GM21737 (cell line): ENCODE measurements around the gene CLASP1.
"Not testable (repeated sequence)": the region's sequence is repeated elsewhere in the genome, so short reads cannot be mapped to it uniquely, and the experiment has no call there.

Experiments used
- ATAC-seq: cut with Tn5 transposase; IDR thresholded peaks from one replicate; pipeline ENCODE4 v1.9.1; 2021; ENCODE audit warnings: mild to moderate bottlenecking, moderate library complexity; ENCODE audit not compliant: unreplicated experiment

CLASP1 gene

DNA sequence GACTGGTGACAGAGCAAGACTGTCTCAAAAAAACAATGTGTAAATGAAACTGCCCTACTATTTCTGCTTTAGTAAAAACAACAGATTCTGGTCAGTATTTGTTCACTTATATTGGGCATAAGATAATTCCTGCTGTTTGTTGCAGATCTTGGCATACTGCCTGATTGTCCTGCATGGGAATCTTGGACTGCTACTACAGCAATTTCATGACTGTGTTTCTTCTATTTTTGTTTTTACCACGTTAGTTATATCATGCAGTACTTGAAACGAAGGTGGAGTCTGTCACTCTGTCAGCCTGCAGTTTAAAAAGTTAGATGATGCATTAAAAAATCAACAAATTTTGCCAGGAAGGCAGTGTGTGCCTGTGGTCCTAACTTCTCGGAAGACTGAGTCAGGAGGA, 14.2 kb upstream of the CLASP1 start:
- ATAC-seq = no peak

DNA sequence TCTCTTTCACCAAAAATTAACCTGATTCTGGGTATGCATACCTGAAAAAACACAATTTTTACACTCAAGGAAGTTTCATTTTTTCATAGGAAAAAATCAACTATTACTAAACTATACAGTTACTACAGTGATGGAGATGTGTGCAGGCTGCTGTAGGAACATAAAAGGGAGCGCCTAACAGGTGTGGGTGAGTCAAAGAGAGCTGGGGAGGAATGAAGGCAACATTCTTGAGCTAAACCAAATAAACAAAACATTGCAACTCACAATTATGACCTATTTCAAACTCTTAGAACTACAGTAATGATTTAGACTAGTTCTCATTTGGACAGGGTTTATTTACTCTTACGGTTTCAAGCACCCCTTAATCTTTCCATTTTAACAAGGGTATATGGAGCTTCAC, 13.4 kb upstream of the CLASP1 start:
- no peak for ATAC-seq

DNA sequence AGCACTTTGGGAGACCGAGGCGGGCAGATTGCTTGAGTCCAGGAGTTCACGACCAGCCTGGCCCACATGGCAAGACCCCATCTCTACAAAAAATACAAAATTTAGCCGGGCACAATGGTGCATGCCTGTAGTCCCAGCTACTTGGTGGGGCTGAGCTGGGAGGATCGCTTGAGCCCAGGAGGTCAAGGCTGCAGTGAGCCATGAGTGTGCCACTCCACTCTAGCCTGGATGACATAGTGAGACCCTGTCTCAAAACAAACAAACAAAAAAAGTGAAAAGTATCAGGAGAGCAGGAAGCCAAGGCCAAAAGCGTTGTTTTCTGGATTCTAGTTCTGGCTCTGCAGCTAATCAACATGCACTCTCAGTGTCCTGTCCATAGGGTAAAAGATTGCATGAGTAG, 10.7 kb upstream of the CLASP1 start:
- no peak for ATAC-seq

DNA sequence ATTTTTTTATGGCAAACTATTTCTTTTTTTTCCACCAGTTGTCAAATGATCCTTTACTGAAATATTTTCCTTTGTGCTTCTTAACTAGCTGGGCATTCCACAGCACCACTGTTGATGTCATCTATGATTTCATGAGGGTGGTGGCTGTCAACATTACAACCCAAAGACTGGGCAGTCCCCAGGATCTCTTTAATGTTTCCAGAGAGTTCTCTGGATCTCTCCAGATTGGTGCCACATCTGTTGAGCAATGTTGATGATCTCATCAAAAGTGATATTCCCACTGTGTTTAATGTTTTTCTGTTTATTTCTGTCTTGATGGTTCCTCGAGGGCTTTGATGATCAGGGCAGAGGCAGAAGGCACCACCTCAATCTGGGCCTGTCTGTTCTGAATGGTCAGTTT, 9.1 kb upstream of the CLASP1 start:
- ATAC-seq = not testable (repeated sequence)

DNA sequence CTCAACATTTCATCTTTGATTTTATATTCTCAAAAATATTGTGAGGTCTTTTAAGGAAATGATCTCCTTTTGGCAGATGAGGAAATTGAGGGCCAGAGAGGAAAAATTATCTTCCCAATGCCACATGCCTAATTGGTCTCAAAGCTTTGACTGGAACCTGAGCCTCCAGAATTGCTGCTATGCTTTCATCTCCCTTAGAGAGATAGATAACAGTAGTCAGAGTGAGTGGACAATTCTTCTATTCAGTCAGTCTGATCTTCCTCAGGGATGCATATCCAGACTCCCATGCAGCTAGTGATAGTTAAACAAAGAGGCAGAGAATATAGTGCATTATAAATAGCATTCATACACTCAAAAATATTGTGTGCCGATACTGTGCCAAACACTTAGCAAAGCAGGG, 3.8 kb upstream of the CLASP1 start:
- no peak for ATAC-seq

DNA sequence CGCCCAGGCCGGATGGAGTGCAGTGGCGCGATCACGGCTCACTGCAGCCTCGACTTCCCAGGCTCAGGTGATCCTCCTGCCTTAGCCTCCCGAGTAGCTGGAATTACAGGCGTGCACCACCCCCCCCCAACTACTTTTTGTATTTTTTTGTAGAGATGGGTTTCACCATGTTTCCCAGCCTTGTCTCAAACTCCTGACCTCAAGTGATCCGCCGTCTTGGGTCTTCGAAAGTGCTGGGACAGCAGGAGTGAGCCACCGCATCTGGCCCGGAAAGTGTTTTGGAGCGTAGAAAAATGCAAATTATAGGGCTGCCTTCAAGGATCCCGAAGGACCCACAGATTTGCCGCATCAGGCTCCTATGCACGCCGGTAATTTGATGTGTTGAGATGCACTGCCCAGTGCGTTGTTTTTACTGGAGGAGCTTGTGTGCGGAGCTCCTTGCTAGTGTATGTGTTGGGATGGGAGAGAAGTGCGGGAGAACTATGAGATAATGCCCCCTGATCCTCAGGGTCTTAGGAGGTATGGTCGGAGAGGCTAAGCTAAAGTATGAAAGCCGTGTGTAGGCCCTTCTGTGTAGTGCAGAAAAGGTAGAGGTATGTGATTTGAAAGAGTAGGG, 1.2 kb upstream of the CLASP1 start:
- peak; percentile 1 for ATAC-seq

DNA sequence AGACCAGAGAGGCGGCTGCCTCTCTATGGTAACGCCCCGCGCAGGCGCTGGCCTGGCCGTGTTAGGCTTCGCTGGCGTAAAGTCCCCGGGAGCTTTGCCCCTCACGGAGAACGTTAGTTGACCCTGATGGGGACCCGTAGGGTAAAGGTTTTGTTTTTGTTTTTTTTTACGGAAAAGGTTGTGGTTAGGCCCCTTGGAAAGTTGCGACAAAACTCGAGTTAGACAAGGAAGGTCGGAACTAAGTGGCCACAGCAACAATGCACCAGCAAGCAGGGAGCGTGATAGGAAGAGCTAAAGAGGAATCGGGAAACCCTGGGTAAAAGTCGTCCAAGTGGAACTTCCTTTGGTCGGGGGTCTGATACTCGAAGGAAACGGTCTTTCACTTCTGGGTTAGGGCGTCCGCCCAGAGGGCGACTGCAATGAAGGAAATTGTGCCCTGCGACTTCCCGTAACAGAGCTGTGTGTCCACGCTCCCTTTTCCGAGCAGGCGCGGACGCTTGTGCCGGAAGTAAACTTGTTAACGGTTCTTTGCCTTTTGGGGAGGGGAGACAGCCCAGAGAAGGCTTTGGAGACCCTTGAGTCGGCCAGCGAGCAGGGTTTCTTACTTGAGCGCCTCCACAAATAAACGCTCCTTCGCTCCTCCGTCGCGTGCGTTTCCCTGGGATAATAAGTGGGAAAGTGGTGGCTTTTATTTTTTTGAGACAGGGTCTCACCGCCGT, 493 bp upstream of the CLASP1 start:
- peak; percentile 83 for ATAC-seq

DNA sequence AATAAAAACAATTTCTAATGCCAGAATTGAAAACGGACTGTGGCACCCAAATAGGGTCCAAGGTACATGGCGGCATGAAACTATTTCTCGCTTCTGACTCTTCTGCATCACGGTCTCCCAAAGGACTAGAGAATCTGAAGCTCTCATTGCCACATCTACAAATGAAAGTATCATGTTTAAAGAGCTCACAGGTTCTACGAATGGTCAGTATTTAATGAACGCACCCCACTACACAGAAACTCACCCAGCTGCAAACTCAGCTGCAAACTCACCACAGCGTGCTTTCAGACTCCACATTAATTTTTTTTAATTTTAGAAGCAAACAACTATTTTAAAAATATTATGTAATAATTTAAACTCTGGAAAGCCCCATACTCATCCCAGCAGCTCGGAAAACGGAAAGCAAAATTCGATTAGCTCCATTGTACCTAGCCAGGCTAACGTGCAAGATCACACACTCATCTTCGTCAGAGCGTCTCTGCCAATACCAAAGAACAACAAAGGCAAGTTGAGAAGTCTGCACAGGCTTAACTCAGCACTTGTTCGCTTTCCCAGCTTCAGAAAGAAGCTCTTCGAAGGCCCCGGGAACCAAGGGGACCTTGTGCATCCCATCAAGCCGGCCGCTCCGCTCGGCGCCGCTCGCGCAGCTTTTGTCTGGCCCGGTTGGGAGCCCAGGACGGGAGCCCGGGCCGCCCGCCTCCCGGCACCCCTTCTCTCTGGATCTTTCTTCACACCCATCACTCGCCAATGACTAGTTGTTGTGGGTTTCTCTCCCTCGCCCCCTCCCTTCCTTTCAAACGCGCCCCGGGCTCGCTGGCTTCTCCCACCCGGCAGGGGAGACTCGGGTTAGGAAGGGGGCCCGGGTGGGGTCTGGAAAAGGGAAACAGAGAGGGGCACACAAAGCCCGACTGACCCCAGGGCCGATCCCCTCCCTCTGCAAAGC, 785 bp downstream of the CLASP1 start:
- no peak for ATAC-seq

GRCh38 chr2:121647396-121647795, 1.9 kb downstream of the CLASP1 start:
- no peak for ATAC-seq

DNA sequence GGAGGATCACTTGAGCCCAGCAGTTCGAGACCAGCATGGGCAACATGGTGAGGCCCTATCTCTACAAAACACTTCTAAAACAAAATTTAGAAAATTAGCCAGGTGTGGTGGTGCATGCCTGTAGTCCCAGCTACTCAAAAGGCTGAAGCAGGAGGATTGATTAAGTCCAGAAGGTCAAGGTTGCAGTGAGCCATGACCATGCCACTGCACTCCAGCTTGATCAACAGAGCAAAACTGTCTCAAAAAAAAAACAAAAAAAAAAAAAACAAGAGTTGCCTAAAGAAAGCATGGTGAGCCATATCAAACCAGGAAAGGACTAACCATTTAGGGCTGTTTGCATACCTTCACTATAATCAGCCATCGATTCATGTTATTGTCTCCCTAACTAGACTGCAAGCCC, 4.5 kb downstream of the CLASP1 start:
- no peak for ATAC-seq

GRCh38 chr2:121643877-121644276, 5.4 kb downstream of the CLASP1 start:
- no peak for ATAC-seq

DNA sequence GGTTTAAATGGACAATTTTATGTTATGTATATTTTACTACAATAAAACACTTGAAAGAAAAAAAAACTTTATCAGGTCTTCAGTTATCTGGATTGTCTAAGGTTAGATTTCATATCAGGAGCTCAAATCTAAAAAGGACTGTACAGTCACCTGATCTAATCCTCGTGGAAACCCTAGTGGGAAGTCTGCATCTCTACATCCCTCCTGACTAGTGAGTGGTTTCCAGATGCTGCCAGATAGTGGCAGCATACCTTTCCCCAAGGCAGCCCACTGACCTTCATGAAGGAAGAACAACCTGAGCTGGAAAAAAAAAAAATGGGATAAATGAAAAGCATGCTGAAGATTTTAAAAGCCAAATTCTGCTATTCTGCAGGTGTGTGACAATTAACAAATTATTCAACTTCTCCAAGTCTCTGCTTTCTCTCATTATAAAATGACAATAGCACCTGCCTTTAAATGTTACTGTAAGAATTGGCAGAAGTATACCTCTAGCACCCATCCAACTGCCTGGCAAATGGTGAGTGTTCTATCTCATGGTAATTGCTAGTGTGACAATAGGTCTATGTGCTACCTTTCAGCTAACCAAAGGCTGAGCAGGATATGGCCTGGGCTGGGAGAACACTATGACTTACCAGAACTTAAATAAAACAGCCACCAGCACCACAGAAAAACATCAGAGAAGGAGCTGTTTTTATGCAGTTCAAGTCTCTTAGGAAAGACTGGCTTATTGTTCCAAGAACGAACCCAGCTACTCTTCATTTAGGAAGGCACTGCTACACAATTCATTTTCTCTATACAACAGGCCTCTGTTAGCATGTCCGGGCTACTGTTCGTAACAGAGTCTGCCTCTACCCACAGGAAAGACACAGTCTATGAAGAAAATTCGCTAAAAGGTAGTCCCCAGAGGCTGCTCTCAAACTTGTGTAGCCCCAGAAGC, 8.6 kb downstream of the CLASP1 start:
- no peak for ATAC-seq

DNA sequence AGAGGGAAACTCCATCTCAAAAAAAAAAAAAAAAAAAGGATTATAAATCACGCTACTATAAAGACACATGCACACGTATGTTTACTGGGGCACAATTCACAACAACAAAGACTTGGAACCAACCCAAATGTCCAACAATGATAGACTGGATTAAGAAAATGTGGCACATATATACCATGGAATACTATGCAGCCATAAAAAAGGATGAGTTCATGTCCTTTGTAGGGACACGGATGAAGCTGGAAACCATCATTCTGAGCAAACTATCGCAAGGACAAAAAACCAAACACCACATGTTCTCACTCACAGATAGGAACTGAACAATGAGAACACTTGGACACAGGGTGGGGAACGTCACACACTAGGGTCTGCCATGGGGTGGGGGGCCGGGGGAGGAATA, 9.4 kb downstream of the CLASP1 start:
- not testable (repeated sequence) for ATAC-seq

DNA sequence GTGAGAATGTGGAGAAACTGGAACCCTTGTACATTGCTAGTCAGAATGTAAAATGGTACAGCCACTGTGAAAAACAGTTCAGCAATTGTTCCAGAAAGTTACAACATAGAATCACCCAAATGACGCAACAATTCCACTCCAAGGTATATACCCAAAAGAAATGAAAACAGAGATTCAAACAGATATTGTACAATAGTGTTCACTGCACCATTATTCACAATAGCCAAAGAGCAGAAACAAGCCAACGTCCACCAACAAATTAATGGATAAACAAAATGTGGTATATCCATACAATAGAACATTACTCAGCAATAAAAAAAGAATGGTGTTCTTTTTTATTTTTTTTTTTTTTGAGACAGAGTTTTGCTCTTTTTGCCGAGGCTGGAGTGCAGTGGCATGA, 10.9 kb downstream of the CLASP1 start:
- no peak for ATAC-seq

DNA sequence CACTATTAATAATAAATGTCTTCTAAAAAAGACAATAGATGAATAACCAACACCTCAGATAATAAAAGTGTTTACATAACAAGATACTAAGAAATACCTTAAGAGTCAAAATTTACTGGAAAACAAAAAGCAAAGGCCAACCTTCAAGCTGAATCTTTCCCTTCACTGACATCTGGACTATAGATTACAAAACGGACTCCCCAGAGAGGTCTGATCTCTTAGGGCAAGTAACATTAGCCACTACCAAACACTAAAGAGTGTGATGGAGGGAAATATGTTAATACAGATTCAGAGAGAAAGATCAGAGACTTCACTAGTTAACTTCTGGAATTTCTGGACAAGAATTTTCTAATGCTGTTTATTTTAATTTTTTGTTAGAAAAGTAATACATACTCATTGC, 13.9 kb downstream of the CLASP1 start:
- no peak for ATAC-seq

DNA sequence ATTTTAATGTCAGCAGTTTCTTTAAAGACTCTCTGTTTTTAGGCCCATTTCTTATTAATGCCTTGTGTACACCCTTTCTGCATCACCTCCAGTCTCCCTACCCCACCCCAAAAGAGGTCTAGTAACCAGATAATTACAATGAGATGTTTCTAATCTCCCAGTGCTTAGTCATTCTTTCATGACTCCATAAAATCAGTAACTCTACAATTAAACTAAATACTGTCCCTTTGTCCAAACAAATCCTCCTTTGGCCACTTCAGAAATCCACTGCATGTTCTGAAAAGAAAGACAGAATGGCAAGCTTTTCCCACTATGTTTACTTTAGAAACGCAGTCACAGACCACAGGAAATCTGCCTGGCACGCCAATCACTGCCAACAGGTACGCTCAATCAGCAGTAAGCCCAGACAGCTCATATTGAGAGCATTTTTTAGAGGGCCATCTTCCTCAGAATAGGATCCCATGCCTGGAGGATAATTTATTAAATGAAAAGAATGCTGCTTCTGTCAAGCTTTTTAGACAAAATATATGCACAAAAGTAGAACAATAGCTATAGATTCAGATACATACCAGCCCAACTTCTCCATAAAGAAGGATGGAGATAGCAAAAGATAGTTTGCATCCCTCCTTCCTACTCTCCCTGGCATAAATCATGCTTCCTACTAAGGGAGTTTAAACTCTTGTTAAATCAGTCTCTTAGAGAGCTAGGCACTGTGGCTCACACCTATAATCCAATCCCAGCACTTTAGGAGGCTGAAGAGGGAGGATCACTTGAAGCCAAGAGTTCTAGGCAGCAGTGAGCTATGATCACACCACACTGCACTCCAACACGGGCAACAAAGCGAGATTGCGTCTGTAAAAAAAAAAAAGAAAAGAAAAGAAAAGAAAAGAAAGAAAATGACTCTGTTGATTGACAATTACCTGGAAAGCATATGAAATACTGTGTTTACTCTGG, 14.6 kb downstream of the CLASP1 start:
- ATAC-seq = no peak

- no peak for ATAC-seq
These were observed 15.8 kb downstream of the CLASP1 start for GRCh38 chr2:121633463-121633862.

DNA sequence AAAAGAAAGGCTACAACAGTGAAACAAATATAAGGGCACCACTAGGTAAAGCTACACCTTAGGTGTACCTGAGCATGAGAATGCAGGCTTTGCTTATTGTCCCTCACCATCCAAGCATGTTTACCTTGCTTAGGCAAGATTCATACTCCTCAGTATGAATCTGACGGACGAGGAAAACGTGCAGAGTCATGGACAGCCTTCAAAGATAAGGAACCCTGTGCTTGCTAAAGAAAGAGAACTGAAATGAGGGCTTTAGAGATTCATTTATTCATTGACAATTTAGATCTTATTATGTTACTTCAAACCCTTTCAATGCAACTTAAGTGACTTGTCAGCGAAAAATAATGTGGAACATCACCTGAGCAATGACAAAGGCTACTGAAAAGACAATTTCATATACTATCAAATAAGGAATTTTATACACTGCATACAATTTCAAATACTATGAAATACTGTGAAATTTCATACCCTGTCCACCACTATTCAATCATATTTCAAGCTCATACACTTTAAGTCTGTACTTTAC, 21.7 kb downstream of the CLASP1 start:
- no peak for ATAC-seq

- ATAC-seq = no peak
These were observed 22.3 kb downstream of the CLASP1 start for GRCh38 chr2:121626777-121627524.
